BJ (cell line): ENCODE results near the gene AP1AR. TPM values are rescaled to one million over a fixed set of nuclear protein-coding genes. Genes with fewer than 3 reads are reported as not detected.

Experiments
- CTCF ChIA-PET: fragments of 350-600 bp; formaldehyde crosslinking; extraction: SDS; loops from one replicate; lab custom pipeline; 2021; ENCODE audit warnings: antibody characterized with exemption, inconsistent platforms; lab: Yijun Ruan, JAX
- POLR2A ChIA-PET: fragments of 300-600 bp; sonication (Branson Sonifier 250); formaldehyde crosslinking; extraction: SDS; loops from one replicate; lab custom pipeline; 2021; ENCODE audit warnings: antibody characterized with exemption; lab: Charles Lee
- DNase-seq: peaks from one replicate; pipeline ENCODE4 v3.0.0-alpha.2; 2011; ENCODE audit warnings: low read depth
- H3K27me3 ChIP-seq: 2 replicates; pipeline ENCODE4 v1.6.0; 2011; ENCODE audit warnings: low read length; ENCODE audit not compliant: control insufficient read depth, insufficient read depth
- H3K36me3 ChIP-seq: 2 replicates; pipeline ENCODE4 v1.5.1; 2011; ENCODE audit warnings: low read length; ENCODE audit not compliant: control insufficient read depth, insufficient read depth
- H3K4me3 ChIP-seq: 2 replicates; pipeline ENCODE4 v1.5.1; 2011; ENCODE audit warnings: low read depth, mild to moderate bottlenecking, control low read depth, low read length
- polyA plus RNA-seq: library from polyadenylated mRNA; depleted of rRNA; stranded (reverse); fragments of >200 nt; gene quantifications from 2 replicates; pipeline ENCODE4 v1.2.3, GENCODE V29; 2011; rRNA removed
- TF ChIP-seq, protein P1 (sequence below): IDR thresholded peaks from 2 replicates; pipeline ENCODE4 v1.5.1; 2011; ENCODE audit warnings: low read depth, mild to moderate bottlenecking, control low read depth, inconsistent platforms, low read length, moderate library complexity; ENCODE audit not compliant: insufficient read depth

The AP1AR gene
- polyA plus RNA-seq, 1 experiment: 3.3 TPM

DNA sequence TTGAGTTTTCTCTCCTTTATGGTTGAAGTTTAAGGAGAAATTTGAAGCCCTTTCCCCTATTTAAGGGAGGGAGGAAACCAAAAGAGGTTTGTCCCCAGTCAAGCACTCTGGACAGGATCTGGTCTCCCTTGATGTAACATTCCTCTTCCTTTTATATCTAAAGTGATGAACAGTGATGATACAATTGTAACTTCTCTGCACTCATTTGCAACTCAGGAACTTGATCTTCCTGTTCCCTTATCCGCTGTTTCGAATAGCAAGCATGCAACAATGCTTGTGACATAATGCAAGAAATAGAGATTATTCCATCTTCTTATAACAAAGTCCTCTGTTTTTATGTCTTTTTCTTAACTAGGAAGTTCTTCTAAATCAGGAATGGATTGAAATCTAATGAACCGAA, 83.9 kb downstream of the AP1AR start:
- TF ChIP-seq, protein P1, sequence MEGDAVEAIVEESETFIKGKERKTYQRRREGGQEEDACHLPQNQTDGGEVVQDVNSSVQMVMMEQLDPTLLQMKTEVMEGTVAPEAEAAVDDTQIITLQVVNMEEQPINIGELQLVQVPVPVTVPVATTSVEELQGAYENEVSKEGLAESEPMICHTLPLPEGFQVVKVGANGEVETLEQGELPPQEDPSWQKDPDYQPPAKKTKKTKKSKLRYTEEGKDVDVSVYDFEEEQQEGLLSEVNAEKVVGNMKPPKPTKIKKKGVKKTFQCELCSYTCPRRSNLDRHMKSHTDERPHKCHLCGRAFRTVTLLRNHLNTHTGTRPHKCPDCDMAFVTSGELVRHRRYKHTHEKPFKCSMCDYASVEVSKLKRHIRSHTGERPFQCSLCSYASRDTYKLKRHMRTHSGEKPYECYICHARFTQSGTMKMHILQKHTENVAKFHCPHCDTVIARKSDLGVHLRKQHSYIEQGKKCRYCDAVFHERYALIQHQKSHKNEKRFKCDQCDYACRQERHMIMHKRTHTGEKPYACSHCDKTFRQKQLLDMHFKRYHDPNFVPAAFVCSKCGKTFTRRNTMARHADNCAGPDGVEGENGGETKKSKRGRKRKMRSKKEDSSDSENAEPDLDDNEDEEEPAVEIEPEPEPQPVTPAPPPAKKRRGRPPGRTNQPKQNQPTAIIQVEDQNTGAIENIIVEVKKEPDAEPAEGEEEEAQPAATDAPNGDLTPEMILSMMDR: no peak
- Histone ChIP-seq H3K36me3 (no peaks in the 10 kb centered on the region), H3K27me3 (no peaks in the 10 kb centered on the region), H3K4me3 (no peak overlapping the region)
- ChIA-PET CTCF (no interaction called here), POLR2A (no interaction called here)
- DNase-seq: no peak

DNA sequence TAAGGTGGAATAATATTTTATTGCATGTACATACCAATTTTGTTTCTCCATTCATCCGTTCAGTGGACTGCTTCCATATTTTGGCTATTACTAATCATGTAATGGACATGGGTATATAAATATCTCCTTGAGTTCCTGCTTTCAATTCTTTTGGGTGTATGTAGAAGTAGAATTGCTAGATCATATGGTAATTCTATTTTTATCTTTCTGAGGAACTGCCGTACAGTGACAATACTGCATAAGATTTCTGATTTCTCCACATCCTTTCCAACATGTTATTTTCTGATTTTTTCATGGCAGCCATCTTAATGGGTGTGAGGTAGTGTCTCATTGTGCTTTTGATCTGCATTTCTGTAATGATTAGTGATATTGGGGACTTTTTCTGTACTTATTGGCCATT, 84.8 kb downstream of the AP1AR start:
- Histone ChIP-seq H3K36me3 (no peaks in the 10 kb centered on the region), H3K27me3 (no peaks in the 10 kb centered on the region), H3K4me3 (no peak overlapping the region)
- POLR2A ChIA-PET: no interaction called here
- TF ChIP-seq, protein P1: no peak
- DNase-seq: no peak
- CTCF ChIA-PET: interaction anchor here (0.6 to 1.0 kb wide), 2 partner anchors 11 to 38 kb away, joined by 3 read pairs; no protein-coding TSS in a partner anchor

DNA sequence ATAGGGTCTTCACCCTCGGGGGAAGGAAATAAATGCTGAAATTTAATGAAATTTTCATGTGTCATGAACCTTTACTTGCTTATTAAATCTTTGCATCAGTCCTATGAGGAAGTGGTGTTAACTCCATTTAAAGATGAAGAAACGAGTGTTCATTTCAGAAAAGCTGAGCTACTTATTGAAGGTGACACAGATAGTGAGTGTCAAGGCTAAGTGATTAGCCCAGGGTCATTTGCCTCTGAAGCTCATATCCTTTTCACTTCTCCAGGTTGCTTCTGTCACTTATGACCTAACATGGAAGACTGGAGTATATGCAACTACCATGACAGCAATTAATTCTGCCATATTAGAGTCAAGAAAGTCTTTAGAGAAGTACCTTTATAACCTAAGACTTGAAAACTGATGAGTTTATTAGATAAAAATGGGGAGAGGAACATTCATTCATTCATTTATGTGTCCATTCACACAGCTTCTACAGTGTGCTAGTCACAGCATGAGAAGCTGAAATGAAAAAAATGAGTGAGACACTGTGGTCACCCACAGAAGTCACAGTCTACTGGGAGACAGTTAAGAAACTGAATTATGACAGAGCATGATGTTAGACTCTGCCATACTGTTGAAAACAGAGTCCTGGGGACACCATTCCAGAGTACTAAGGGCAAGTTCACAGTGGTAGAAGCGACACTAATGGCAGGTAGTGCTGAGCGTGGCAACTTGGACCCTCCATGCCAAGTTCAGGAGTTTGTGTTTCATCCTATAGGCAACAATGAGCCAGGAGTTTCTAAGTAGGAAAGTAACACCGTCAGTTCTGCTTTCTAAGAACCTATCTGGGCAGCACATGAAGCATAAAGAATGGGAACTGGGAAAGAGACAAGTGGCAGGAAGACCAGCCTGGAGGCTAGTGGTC, 86.9 kb downstream of the AP1AR start:
- DNase-seq: no peak
- TF ChIP-seq, protein P1: no peak
- Histone ChIP-seq H3K4me3 (no peak overlapping the region), H3K36me3 (no peaks in the 10 kb centered on the region), H3K27me3 (no peaks in the 10 kb centered on the region)
- ChIA-PET CTCF (interaction anchor here (0.9 kb wide), 1 partner anchor 9 kb away, joined by 3 read pairs; no protein-coding TSS in a partner anchor), POLR2A (no interaction called here)

Other genes starting within 250 kb of the AP1AR start
- gene FAM241A, start 86.3 kb upstream of the AP1AR start, polyA plus RNA-seq: 0.45 and 0.91 TPM in 2 replicates
- 2.2 and 5.6 TPM in 2 replicates for gene TIFA, start 54.1 kb downstream of the AP1AR start, polyA plus RNA-seq
- gene ALPK1, start 65.6 kb downstream of the AP1AR start, polyA plus RNA-seq: 7.6 and 11.8 TPM in 2 replicates